NCI-H2171 (cell line): ENCODE data around the gene KLK3.

ENCODE experiments used
- DNase-seq: peaks from one replicate; lab custom pipeline; 2025; lab: John Stamatoyannopoulos, UW

The KLK3 gene

GRCh38 chr19:50898018-50898417 is 43.3 kb downstream of the KLK3 start:
- no peak for DNase-seq

GRCh38 chr19:50899569-50899968 is 44.9 kb downstream of the KLK3 start:
- DNase-seq, result no peak

GRCh38 chr19:50902640-50903039 is 47.9 kb downstream of the KLK3 start:
- no peak for DNase-seq

GRCh38 chr19:50906217-50906616 is 51.5 kb downstream of the KLK3 start:
- no peak for DNase-seq

GRCh38 chr19:50908336-50908735 is 53.6 kb downstream of the KLK3 start:
- no peak for DNase-seq

- DNase-seq, result peak; percentile 11
These were observed 54.7 kb downstream of the KLK3 start for GRCh38 chr19:50909240-50910070.
